Kidney epithelial cell (primary cell): Measurements from ENCODE around the gene CD79A. TPM values are rescaled to one million over a fixed set of nuclear protein-coding genes. Genes with fewer than 3 reads are reported as not detected.

ENCODE experiments used
- DNase-seq: peaks from one replicate; pipeline ENCODE4 v3.0.0-alpha.2; 2010; ENCODE audit warnings: low read depth
- H3K27me3 ChIP-seq: 2 replicates; pipeline ENCODE4 v1.6.0; 2011; ENCODE audit warnings: low read length; ENCODE audit not compliant: control insufficient read depth, insufficient read depth
- H3K36me3 ChIP-seq: 2 replicates; pipeline ENCODE4 v1.5.1; 2011; ENCODE audit warnings: low read length; ENCODE audit not compliant: control insufficient read depth, insufficient read depth
- H3K4me3 ChIP-seq: 2 replicates; pipeline ENCODE4 v1.5.1; 2011; ENCODE audit warnings: low read depth, mild to moderate bottlenecking, control low read depth, low read length
- total RNA-seq: library from RNA; depleted of rRNA; stranded (reverse); fragments of >200 nt; gene quantifications from 2 replicates; pipeline ENCODE4 v1.2.3, GENCODE V29; 2015
- TF ChIP-seq, protein P1 (sequence below): IDR thresholded peaks from 2 replicates; pipeline ENCODE4 v1.5.1; 2011; ENCODE audit warnings: mild to moderate bottlenecking, moderate library complexity, low read length, control low read depth, inconsistent platforms; ENCODE audit not compliant: insufficient read depth, poor library complexity, severe bottlenecking

The CD79A gene
- total RNA-seq, 1 donor from 2014 or later = not detected

DNA sequence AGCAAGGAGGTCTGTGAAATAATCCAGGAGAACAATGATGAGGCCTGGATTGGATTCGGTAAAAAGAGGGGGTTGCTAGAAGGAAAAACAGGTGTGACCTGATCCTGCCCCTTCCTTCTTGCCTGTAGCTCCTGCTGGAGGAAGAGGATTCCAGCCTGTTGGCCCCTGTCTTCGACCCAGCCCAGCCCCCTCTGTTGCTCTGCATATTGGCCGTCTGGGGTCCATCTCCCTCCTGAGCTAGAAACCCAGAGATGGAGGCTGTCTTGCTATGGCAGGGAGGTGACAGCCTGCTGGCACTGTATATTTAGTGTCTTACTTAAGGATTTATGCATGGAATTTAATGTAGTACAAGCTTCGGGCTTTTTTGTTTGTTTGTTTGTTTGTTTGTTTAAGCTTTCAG, 25.6 kb upstream of the CD79A start:
- no peak for DNase-seq
- Histone ChIP-seq H3K4me3 (no peak overlapping the region), H3K27me3 (peaks cover 9% of the 10 kb centered on the region), H3K36me3 (no peaks in the 10 kb centered on the region)
- TF ChIP-seq, protein P1, sequence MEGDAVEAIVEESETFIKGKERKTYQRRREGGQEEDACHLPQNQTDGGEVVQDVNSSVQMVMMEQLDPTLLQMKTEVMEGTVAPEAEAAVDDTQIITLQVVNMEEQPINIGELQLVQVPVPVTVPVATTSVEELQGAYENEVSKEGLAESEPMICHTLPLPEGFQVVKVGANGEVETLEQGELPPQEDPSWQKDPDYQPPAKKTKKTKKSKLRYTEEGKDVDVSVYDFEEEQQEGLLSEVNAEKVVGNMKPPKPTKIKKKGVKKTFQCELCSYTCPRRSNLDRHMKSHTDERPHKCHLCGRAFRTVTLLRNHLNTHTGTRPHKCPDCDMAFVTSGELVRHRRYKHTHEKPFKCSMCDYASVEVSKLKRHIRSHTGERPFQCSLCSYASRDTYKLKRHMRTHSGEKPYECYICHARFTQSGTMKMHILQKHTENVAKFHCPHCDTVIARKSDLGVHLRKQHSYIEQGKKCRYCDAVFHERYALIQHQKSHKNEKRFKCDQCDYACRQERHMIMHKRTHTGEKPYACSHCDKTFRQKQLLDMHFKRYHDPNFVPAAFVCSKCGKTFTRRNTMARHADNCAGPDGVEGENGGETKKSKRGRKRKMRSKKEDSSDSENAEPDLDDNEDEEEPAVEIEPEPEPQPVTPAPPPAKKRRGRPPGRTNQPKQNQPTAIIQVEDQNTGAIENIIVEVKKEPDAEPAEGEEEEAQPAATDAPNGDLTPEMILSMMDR = no peak

- no peak overlapping the region for H3K4me3 ChIP-seq
- TF ChIP-seq, protein P1 = no peak
- no peaks in the 10 kb centered on the region for H3K36me3 ChIP-seq
- H3K27me3 ChIP-seq = peaks cover 9% of the 10 kb centered on the region
- no peak for DNase-seq
These were observed 23.7 kb upstream of the CD79A start for GRCh38 chr19:41853344-41853743.

- Histone ChIP-seq H3K4me3 (no peak overlapping the region), H3K27me3 (peaks cover 9% of the 10 kb centered on the region), H3K36me3 (no peaks in the 10 kb centered on the region)
- no peak for DNase-seq
- TF ChIP-seq, protein P1 = no peak
These were observed 23.3 kb upstream of the CD79A start for GRCh38 chr19:41853768-41854167.

GRCh38 chr19:41859213-41859617, 17.9 kb upstream of the CD79A start:
- Histone ChIP-seq H3K36me3 (peaks cover 4% of the 10 kb centered on the region), H3K4me3 (peak overlapping the region; percentile 22), H3K27me3 (peaks cover under 1% of the 10 kb centered on the region)
- DNase-seq = no peak
- TF ChIP-seq, protein P1 = no peak

DNA sequence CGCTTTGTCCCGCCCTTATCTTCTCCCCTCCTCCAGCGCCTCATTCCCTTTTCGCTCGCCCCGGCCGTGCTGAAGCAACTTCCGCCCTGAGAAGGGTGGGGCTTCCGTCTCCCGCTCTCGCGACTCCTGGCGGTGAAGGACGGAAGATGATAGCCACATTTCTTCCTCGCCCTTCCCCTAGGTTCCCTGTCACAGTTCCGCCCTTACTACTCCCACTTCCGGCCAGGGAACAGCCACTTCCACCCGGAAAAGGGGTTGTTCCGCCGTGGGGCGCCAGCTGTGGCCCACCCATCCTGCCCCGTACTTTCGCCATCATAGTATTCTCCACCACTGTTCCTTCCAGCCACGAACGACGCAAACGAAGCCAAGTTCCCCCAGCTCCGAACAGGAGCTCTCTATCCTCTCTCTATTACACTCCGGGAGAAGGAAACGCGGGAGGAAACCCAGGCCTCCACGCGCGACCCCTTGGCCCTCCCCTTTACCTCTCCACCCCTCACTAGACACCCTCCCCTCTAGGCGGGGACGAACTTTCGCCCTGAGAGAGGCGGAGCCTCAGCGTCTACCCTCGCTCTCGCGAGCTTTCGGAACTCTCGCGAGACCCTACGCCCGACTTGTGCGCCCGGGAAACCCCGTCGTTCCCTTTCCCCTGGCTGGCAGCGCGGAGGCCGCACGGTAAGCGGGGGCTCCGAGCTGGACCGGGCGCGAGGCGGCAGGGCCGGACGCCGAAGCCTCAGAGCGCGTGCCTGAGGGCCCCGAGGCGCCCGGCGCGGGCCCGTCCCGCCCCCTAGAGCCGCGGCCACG, 17.3 kb upstream of the CD79A start, which contains the start of gene RPS19:
TSS of gene RPS19 (plus strand) at position 638 of the 801 bp plus-strand sequence. CDS start 520 bp downstream, outside the sequence.
- TF ChIP-seq, protein P1 = peak; percentile 61
- Histone ChIP-seq H3K27me3 (no peaks in the 10 kb centered on the region), H3K4me3 (peak within 1 kb of the TSS; percentile 88), H3K36me3 (peaks cover 7% of the 10 kb centered on the region)
- DNase-seq = peak; percentile 83
